ENCODE measurements around the gene PTDSS2. TPM values are rescaled to one million over a fixed set of nuclear protein-coding genes. Genes with fewer than 3 reads are reported as not detected.
A peak's percentile ranks its signal among the peaks of the same experiment; 100 is the strongest.
"Not testable (repeated sequence)": the region's sequence is repeated elsewhere in the genome, so short reads cannot be mapped to it uniquely, and the experiment has no call there.

Gene PTDSS2
- total and polyA plus RNA-seq, 7 donors: 4.8 to 76.2 (median 30.1) TPM

GRCh38 chr11:468493-468892, 18.4 kb downstream of the PTDSS2 start:
- H3K9me3 ChIP-seq: no peaks in the 10 kb centered on the region
- intact Hi-C loops (cut with DNase I): loop anchor here (2.0 kb wide), 1 partner anchor 18 kb away; the partner anchor contains the start of gene PTDSS2
- peaks cover 0 to 11% (median 7%) of the 10 kb centered on the region in 4 donors for H3K36me3 ChIP-seq
- H3K27ac ChIP-seq: peak overlapping the region; percentile 71 to 86 (median 82)
- TF ChIP-seq POLR2AphosphoS5 (IDR thresholded peaks at IDR 0.05) (no peak), EP300 (IDR thresholded peaks at IDR 0.05) (no peak), POLR2A (IDR thresholded peaks at IDR 0.05) (no peak)
- TF ChIP-seq, protein P1, sequence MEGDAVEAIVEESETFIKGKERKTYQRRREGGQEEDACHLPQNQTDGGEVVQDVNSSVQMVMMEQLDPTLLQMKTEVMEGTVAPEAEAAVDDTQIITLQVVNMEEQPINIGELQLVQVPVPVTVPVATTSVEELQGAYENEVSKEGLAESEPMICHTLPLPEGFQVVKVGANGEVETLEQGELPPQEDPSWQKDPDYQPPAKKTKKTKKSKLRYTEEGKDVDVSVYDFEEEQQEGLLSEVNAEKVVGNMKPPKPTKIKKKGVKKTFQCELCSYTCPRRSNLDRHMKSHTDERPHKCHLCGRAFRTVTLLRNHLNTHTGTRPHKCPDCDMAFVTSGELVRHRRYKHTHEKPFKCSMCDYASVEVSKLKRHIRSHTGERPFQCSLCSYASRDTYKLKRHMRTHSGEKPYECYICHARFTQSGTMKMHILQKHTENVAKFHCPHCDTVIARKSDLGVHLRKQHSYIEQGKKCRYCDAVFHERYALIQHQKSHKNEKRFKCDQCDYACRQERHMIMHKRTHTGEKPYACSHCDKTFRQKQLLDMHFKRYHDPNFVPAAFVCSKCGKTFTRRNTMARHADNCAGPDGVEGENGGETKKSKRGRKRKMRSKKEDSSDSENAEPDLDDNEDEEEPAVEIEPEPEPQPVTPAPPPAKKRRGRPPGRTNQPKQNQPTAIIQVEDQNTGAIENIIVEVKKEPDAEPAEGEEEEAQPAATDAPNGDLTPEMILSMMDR (IDR thresholded peaks at IDR 0.05): no peak
- DNase-seq: no peak
- no peak overlapping the region for H3K4me3 ChIP-seq
- peaks cover 0 to 18% (median 15%) of the 10 kb centered on the region in 4 donors for H3K4me1 ChIP-seq
- WGBS, 2 donors: 86 to 89% methylated on average over 6 of the region's 6 CpGs
- H3K27me3 ChIP-seq: no peaks in the 10 kb centered on the region

DNA sequence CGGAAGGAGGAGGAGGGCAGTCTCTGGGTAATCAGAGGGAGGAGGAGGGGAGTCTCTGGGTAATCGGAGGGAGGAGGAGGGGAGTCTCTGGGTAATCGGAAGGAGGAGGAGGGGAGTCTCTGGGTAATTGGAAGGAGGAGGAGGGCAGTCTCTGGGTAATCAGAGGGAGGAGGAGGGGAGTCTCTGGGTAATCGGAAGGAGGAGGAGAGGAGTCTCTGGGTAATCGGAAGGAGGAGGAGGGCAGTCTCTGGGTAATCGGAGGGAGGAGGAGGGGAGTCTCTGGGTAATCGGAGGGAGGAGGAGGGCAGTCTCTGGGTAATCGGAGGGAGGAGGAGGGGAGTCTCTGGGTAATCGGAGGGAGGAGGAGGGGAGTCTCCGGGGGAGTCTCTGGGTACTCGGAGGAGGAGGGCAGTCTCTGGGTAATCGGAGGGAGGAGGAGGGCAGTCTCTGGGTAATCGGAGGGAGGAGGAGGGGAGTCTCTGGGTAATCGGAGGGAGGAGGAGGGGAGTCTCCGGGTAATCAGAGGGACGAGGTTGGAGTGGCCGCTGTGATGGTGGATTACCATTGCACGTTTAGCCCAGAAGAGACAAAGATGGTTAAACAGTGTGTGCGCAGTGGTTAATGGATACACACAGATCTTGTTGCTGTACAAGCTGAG, 19.1 kb downstream of the PTDSS2 start:
- Histone ChIP-seq H3K27ac (peak overlapping the region; percentile 71 to 86 (median 82)), H3K36me3 (peaks cover 0 to 11% (median 4%) of the 10 kb centered on the region in 4 donors), H3K4me3 (peak overlapping the region; percentile 10 to 37 (median 34)), H3K4me1 (peaks cover 0 to 18% (median 15%) of the 10 kb centered on the region in 4 donors)
- not testable (repeated sequence) for H3K9me3 ChIP-seq, H3K27me3 ChIP-seq, DNase-seq
- 44 to 56% methylated on average over 19 of the region's 19 CpGs for WGBS, 2 donors
- intact Hi-C loops (cut with DNase I): loop anchor here (2.0 kb wide), 1 partner anchor 18 kb away; the partner anchor contains the start of gene PTDSS2

GRCh38 chr11:469684-470560, 19.8 kb downstream of the PTDSS2 start:
- DNase-seq: peak; percentile 89
- no peaks in the 10 kb centered on the region for H3K9me3 ChIP-seq
- peak overlapping the region; percentile 71 to 86 (median 82) for H3K27ac ChIP-seq
- intact Hi-C loops (cut with DNase I): loop anchor here (2.0 kb wide), 1 partner anchor 19 kb away; the partner anchor contains the start of gene PTDSS2
- WGBS, 2 donors: 66 to 72% methylated on average over 28 of the region's 28 CpGs
- no peaks in the 10 kb centered on the region for H3K27me3 ChIP-seq
- TF ChIP-seq EP300 (IDR thresholded peaks at IDR 0.05) (peak in 2 of 4 donors; percentile 39 to 40), POLR2AphosphoS5 (IDR thresholded peaks at IDR 0.05) (peak; percentile 32 to 74 (median 61)), POLR2A (IDR thresholded peaks at IDR 0.05) (no peak)
- TF ChIP-seq, protein P1 (IDR thresholded peaks at IDR 0.05): peak in 2 of 4 experiments; percentile 23 to 26
- peaks cover 0 to 8% (median 0%) of the 10 kb centered on the region in 4 donors for H3K36me3 ChIP-seq
- H3K4me3 ChIP-seq: peak overlapping the region; percentile 10 to 37 (median 34)
- H3K4me1 ChIP-seq: peaks cover 0 to 18% (median 15%) of the 10 kb centered on the region in 4 donors

GRCh38 chr11:471468-472145, 21.5 kb downstream of the PTDSS2 start:
- no peaks in the 10 kb centered on the region for H3K27me3 ChIP-seq
- peaks cover 0 to 18% (median 15%) of the 10 kb centered on the region in 4 donors for H3K4me1 ChIP-seq
- H3K36me3 ChIP-seq: no peaks in the 10 kb centered on the region
- no peak overlapping the region for H3K4me3 ChIP-seq
- TF ChIP-seq EP300 (IDR thresholded peaks at IDR 0.05): no peak
- TF ChIP-seq, protein P1 (IDR thresholded peaks at IDR 0.05): no peak
- TF ChIP-seq POLR2A (IDR thresholded peaks at IDR 0.05): no peak
- no peak for TF ChIP-seq POLR2AphosphoS5 (IDR thresholded peaks at IDR 0.05)
- intact Hi-C loops (cut with DNase I): no loop called here
- no peak for DNase-seq
- H3K27ac ChIP-seq: no peak overlapping the region
- H3K9me3 ChIP-seq: no peaks in the 10 kb centered on the region
- WGBS, 2 donors: 97 to 98% methylated on average over 61 of the region's 61 CpGs
